LNCAP (cell line): Measurements from ENCODE around the gene PKNOX1.
"Not testable (repeated sequence)": the region's sequence is repeated elsewhere in the genome, so short reads cannot be mapped to it uniquely, and the experiment has no call there.

Experiments
- CTCF ChIP-seq: fragments of 450-650 bp; IDR thresholded peaks from 2 replicates; pipeline ENCODE4 v1.5.1; 2017; ENCODE audit warnings: mild to moderate bottlenecking

The PKNOX1 gene

GRCh38 chr21:43034101-43034500 is 59.7 kb downstream of the PKNOX1 start:
- no peak for TF ChIP-seq CTCF

- TF ChIP-seq CTCF: no peak
These were observed 60.5 kb downstream of the PKNOX1 start for GRCh38 chr21:43034826-43035225.

- not testable (repeated sequence) for TF ChIP-seq CTCF
These were observed 101.0 kb downstream of the PKNOX1 start, which contains the start of gene CBS for GRCh38 chr21:43075170-43076022. Gene CBS, minus strand, starts transcription at chr21:43075835. Its CDS starts 3,642 bp downstream, at chr21:43072193.
